ENCODE results near the gene LAMB1.

LAMB1 gene

GRCh38 chr7:107931740-107932515, 71.0 kb downstream of the LAMB1 start:
- Histone ChIP-seq H3K27ac (ENCODE audit: low read depth, low read length) (no peak overlapping the region), H3K79me2 (ENCODE audit: insufficient read depth, low read length) (no peaks in the 10 kb centered on the region), H3K9me3 (ENCODE audit: insufficient read depth, low read length) (no peaks in the 10 kb centered on the region)

GRCh38 chr7:107926481-107926880, 76.5 kb downstream of the LAMB1 start:
- Histone ChIP-seq H3K79me2 (ENCODE audit: insufficient read depth, low read length) (no peaks in the 10 kb centered on the region), H3F3A (ENCODE audit: insufficient read depth) (0 out of 2 replicates have a peak, but pooled peaks cover 3% of the 10 kb centered on the region), H3K4me2 (ENCODE audit: low read depth, low read length, poor library complexity, severe bottlenecking) (no peak overlapping the region), H4K20me1 (ENCODE audit: low read depth, low read length) (no peaks in the 10 kb centered on the region), H3K36me3 (ENCODE audit: low read length) (no peaks in the 10 kb centered on the region), H3K9me2 (replicated peaks; ENCODE audit: insufficient read depth, low read length) (no peaks in the 10 kb centered on the region), H3K4me3 (ENCODE audit: insufficient read depth, low read length, poor library complexity, severe bottlenecking) (no peak overlapping the region), H3K9ac (ENCODE audit: low read length) (no peak overlapping the region), H2AFZ (ENCODE audit: low read depth, low read length, severe bottlenecking) (no peak overlapping the region), H3K27ac (ENCODE audit: low read depth, low read length) (no peak overlapping the region), H3K9me3 (ENCODE audit: insufficient read depth, low read length) (no peaks in the 10 kb centered on the region), H3K27me3 (ENCODE audit: low read length) (no peaks in the 10 kb centered on the region)
- TF ChIP-seq EZH2phosphoT487 (conservative IDR thresholded peaks at IDR 0.05; ENCODE audit: low read length) (no peak), CTCF (IDR thresholded peaks at IDR 0.05; ENCODE audit: insufficient read depth, low read length, poor library complexity, severe bottlenecking) (no peak)

More at GRCh38 chr7:107931740-107932515, 71.0 kb downstream of the LAMB1 start:
- Histone ChIP-seq H3K27me3 (ENCODE audit: low read length) (no peaks in the 10 kb centered on the region), H3K4me2 (ENCODE audit: low read depth, low read length, poor library complexity, severe bottlenecking) (no peak overlapping the region), H3F3A (ENCODE audit: insufficient read depth) (0 out of 2 replicates have a peak, but pooled peaks cover 4% of the 10 kb centered on the region), H3K36me3 (ENCODE audit: low read length) (no peaks in the 10 kb centered on the region), H3K9ac (ENCODE audit: low read length) (no peak overlapping the region), H2AFZ (ENCODE audit: low read depth, low read length, severe bottlenecking) (no peak overlapping the region), H4K20me1 (ENCODE audit: low read depth, low read length) (no peaks in the 10 kb centered on the region), H3K9me2 (replicated peaks; ENCODE audit: insufficient read depth, low read length) (no peaks in the 10 kb centered on the region), H3K4me3 (ENCODE audit: insufficient read depth, low read length, poor library complexity, severe bottlenecking) (no peak overlapping the region)
- no peak for TF ChIP-seq CTCF (IDR thresholded peaks at IDR 0.05; ENCODE audit: insufficient read depth, low read length, poor library complexity, severe bottlenecking)
- TF ChIP-seq EZH2phosphoT487 (conservative IDR thresholded peaks at IDR 0.05; ENCODE audit: low read length), result no peak

- Histone ChIP-seq H3K27me3 (ENCODE audit: low read length) (no peaks in the 10 kb centered on the region), H3K9me2 (replicated peaks; ENCODE audit: insufficient read depth, low read length) (no peaks in the 10 kb centered on the region), H2AFZ (ENCODE audit: low read depth, low read length, severe bottlenecking) (no peak overlapping the region), H4K20me1 (ENCODE audit: low read depth, low read length) (no peaks in the 10 kb centered on the region), H3K9me3 (ENCODE audit: insufficient read depth, low read length) (no peaks in the 10 kb centered on the region), H3K27ac (ENCODE audit: low read depth, low read length) (no peak overlapping the region), H3F3A (ENCODE audit: insufficient read depth) (0 out of 2 replicates have a peak, but pooled peaks cover 3% of the 10 kb centered on the region), H3K9ac (ENCODE audit: low read length) (no peak overlapping the region), H3K4me3 (ENCODE audit: insufficient read depth, low read length, poor library complexity, severe bottlenecking) (no peak overlapping the region), H3K4me2 (ENCODE audit: low read depth, low read length, poor library complexity, severe bottlenecking) (no peak overlapping the region), H3K36me3 (ENCODE audit: low read length) (peaks cover 11% of the 10 kb centered on the region), H3K79me2 (ENCODE audit: insufficient read depth, low read length) (no peaks in the 10 kb centered on the region)
- no peak for TF ChIP-seq EZH2phosphoT487 (conservative IDR thresholded peaks at IDR 0.05; ENCODE audit: low read length)
- no peak for TF ChIP-seq CTCF (IDR thresholded peaks at IDR 0.05; ENCODE audit: insufficient read depth, low read length, poor library complexity, severe bottlenecking)
Observed at GRCh38 chr7:107924841-107925504, 78.0 kb downstream of the LAMB1 start.
